Fibroblast of mammary gland (primary cell): Measurements from ENCODE around the gene TMBIM1.

Source experiments
- DNase-seq: peaks from one replicate; pipeline ENCODE4 v3.0.0-alpha.2; 2010; ENCODE audit warnings: low read depth
- H3K4me3 ChIP-seq: 2 replicates; pipeline ENCODE4 v1.5.1; 2011; ENCODE audit warnings: low read depth, mild to moderate bottlenecking, low read length, moderate library complexity; ENCODE audit not compliant: control insufficient read depth
- TF ChIP-seq, protein P1 (sequence below): conservative IDR thresholded peaks from 2 replicates; pipeline ENCODE4 v1.5.1; 2011; ENCODE audit warnings: low read depth, low read length, inconsistent platforms; ENCODE audit not compliant: control insufficient read depth, insufficient read depth

The TMBIM1 gene

GRCh38 chr2:218307415-218308090, 15.2 kb upstream of the TMBIM1 start:
- H3K4me3 ChIP-seq = no peak overlapping the region
- no peak for DNase-seq
- TF ChIP-seq, protein P1, sequence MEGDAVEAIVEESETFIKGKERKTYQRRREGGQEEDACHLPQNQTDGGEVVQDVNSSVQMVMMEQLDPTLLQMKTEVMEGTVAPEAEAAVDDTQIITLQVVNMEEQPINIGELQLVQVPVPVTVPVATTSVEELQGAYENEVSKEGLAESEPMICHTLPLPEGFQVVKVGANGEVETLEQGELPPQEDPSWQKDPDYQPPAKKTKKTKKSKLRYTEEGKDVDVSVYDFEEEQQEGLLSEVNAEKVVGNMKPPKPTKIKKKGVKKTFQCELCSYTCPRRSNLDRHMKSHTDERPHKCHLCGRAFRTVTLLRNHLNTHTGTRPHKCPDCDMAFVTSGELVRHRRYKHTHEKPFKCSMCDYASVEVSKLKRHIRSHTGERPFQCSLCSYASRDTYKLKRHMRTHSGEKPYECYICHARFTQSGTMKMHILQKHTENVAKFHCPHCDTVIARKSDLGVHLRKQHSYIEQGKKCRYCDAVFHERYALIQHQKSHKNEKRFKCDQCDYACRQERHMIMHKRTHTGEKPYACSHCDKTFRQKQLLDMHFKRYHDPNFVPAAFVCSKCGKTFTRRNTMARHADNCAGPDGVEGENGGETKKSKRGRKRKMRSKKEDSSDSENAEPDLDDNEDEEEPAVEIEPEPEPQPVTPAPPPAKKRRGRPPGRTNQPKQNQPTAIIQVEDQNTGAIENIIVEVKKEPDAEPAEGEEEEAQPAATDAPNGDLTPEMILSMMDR = no peak

DNA sequence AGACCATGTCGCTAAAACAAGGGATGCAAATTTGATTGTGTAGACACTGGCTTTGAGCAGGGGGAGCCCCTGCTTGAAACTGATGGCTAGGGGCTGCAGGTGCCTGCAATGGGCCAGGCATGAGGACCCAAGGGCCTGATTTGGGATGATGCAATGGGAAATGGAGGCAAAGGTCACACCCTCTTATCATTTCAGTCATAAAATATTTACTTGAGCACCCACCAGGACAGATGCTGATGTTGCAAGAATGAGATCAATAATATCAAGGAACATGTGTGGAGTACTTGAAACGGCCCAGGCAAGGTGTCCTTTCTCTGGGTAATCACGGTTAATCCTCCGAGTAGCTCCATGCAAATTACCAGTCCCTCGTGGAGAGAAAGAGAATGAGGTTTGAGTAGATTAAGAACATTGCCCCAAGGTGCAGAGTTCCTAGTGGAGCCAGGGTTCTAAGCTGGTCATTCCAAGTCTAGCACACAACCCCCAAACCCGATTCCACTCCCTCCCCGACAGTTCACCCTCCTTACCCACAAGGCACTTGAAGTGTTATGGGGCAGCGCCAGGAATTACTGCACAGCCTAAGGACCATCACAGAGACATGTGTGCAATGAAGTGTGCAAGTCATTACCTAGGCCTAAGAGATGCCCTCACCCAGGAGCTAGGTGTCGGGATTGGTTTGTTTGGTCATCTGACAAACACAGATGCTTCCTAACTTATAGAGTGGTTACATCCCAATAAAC, 14.0 kb upstream of the TMBIM1 start:
- H3K4me3 ChIP-seq = no peak overlapping the region
- TF ChIP-seq, protein P1 = no peak
- no peak for DNase-seq

- H3K4me3 ChIP-seq = no peak overlapping the region
- TF ChIP-seq, protein P1 = no peak
- no peak for DNase-seq
Observed at GRCh38 chr2:218305383-218305782, 13.1 kb upstream of the TMBIM1 start.

DNA sequence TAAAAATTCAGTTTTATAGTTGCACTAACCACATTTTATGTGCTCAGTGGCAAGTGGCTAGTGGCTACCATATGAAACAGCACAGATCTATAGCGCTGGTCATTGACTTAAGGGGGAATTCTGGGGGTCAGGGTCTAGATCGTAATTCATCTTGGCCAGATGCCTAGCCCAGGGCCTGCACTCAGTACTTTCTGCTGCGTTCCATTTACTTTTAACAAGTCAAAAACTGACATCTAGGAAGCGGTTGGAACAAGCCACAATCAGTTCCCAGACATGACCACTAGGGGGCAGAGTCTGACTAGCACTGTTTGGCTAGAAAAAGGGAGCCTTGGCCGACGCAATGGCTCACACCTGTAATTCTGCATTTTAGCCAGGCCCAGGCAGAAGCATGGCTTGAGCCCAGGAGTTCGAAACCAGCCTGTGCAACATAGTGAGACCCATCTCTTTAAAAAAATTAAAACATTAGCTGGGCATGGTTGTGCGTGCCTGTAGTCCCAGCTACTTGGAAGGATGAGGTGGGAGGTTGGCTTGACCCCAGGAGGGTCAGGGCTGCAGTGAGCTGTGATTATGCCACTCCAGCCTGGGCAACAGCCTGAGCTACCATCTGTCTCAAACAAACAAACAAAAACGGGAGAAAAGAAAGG, 9.0 kb upstream of the TMBIM1 start:
- peak; percentile 83 for DNase-seq
- no peak overlapping the region for H3K4me3 ChIP-seq
- TF ChIP-seq, protein P1 = peak; percentile 95

GRCh38 chr2:218300141-218300540, 7.8 kb upstream of the TMBIM1 start:
- DNase-seq = no peak
- TF ChIP-seq, protein P1 = no peak

GRCh38 chr2:218298314-218298875, 6.1 kb upstream of the TMBIM1 start:
- H3K4me3 ChIP-seq = no peak overlapping the region
- DNase-seq = no peak
- TF ChIP-seq, protein P1 = no peak

More at GRCh38 chr2:218300141-218300540, 7.8 kb upstream of the TMBIM1 start:
- H3K4me3 ChIP-seq = no peak overlapping the region
